Measurements from ENCODE around the gene DRD4. TPM values are rescaled to one million over a fixed set of nuclear protein-coding genes. Genes with fewer than 3 reads are reported as not detected.

DRD4 gene
- total and polyA plus RNA-seq, 10 of the 15 experiments (the other 5 are each of a cell fraction or from before 2014, with no cell fraction given) = not detected

DNA sequence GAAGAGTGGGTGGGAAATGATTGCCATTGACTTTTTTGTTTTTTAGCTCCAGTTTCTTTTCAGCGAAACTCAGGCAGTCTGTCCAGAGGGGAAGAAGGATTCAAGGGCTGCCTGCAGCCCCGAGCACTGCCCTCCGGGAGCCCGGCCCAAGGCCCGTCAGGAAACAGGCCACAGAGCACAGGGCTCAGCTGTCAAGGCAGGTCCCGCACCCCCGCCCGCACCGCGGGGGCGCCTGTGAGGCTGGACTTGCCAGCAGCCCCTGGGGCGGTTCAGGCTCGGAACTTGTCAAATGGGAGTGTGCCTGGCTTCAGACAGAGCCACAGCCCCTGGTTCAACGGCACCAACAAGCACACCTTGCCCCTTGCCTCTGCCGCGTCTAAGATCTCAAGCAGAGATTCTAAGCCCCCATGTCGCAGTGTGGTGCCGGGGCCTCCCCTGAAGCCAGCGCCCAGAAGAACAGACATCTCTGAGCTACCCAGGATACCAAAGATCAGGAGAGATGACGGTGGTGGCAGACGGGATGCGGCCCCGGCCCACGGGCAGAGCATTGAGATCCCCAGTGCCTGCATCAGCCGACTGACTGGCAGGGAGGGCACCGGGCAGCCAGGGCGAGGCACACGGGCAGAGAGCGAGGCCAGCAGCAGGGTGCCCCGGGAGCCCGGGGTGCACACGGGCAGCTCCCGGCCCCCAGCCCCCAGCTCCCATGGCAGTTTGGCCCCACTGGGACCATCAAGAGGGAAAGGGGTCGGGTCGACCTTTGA lies 29.9 kb upstream of the DRD4 start:
- Histone ChIP-seq H3K79me2 (ENCODE audit: control insufficient read depth, insufficient read depth, low read length) (no peaks in the 10 kb centered on the region; the same call in 1 of the 2 replicates), H3K27me3 (replicated peaks in 1 of 2; ENCODE audit: control insufficient read depth in 2 of 2, insufficient read depth in 2 of 2, low read length in 1 of 2) (no peaks in the 10 kb centered on the region), H2AFZ (ENCODE audit: control insufficient read depth, low read depth, low read length) (no peak overlapping the region), H3K36me3 (ENCODE audit: control insufficient read depth in 2 of 2, insufficient read depth in 2 of 2, low read length in 1 of 2) (peaks cover 16 to 66% of the 10 kb centered on the region in 2 experiments; a peak in 3 of 4 replicates), H3K4me2 (ENCODE audit: control insufficient read depth, insufficient read depth) (no peak overlapping the region), H4K20me1 (ENCODE audit: control insufficient read depth, insufficient read depth) (0 out of 2 replicates have a peak, but pooled peaks cover 1% of the 10 kb centered on the region), H3K27ac (ENCODE audit: control insufficient read depth, insufficient read depth) (no peak overlapping the region), H3K9me3 (replicated peaks; ENCODE audit: control insufficient read depth, insufficient read depth, low read length) (no peaks in the 10 kb centered on the region), H3K9ac (ENCODE audit: control insufficient read depth, insufficient read depth, low read length) (no peak overlapping the region), H3K4me1 (ENCODE audit: control insufficient read depth, insufficient read depth, low read length) (no peaks in the 10 kb centered on the region), H3K4me3 (no peak overlapping the region)
- ChIA-PET RAD21 (ENCODE audit: unreplicated experiment) (no interaction called here), CTCF (no interaction called here), SMC1A (ENCODE audit: uncharacterized antibody, unreplicated experiment) (no interaction called here), POLR2A (interaction anchor here (0.6 kb wide), 1 partner anchor 9 kb away, joined by 3 read pairs; no protein-coding TSS in a partner anchor)
- TF ChIP-seq, protein P1, sequence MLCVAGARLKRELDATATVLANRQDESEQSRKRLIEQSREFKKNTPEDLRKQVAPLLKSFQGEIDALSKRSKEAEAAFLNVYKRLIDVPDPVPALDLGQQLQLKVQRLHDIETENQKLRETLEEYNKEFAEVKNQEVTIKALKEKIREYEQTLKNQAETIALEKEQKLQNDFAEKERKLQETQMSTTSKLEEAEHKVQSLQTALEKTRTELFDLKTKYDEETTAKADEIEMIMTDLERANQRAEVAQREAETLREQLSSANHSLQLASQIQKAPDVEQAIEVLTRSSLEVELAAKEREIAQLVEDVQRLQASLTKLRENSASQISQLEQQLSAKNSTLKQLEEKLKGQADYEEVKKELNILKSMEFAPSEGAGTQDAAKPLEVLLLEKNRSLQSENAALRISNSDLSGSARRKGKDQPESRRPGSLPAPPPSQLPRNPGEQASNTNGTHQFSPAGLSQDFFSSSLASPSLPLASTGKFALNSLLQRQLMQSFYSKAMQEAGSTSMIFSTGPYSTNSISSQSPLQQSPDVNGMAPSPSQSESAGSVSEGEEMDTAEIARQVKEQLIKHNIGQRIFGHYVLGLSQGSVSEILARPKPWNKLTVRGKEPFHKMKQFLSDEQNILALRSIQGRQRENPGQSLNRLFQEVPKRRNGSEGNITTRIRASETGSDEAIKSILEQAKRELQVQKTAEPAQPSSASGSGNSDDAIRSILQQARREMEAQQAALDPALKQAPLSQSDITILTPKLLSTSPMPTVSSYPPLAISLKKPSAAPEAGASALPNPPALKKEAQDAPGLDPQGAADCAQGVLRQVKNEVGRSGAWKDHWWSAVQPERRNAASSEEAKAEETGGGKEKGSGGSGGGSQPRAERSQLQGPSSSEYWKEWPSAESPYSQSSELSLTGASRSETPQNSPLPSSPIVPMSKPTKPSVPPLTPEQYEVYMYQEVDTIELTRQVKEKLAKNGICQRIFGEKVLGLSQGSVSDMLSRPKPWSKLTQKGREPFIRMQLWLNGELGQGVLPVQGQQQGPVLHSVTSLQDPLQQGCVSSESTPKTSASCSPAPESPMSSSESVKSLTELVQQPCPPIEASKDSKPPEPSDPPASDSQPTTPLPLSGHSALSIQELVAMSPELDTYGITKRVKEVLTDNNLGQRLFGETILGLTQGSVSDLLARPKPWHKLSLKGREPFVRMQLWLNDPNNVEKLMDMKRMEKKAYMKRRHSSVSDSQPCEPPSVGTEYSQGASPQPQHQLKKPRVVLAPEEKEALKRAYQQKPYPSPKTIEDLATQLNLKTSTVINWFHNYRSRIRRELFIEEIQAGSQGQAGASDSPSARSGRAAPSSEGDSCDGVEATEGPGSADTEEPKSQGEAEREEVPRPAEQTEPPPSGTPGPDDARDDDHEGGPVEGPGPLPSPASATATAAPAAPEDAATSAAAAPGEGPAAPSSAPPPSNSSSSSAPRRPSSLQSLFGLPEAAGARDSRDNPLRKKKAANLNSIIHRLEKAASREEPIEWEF (IDR thresholded peaks at IDR 0.05; ENCODE audit: insufficient replicate concordance, low read depth, low read length) = no peak
- no TSS peak for BruUV-seq (replicated peaks)
- in situ Hi-C loops (cut with MboI) = no loop called here
- FAIRE-seq (no peak), ATAC-seq (no peak), DNase-seq (ENCODE audit: low read depth, low spot score) (no peak)
- intact Hi-C loops (cut with micrococcal nuclease; ENCODE audit: unreplicated experiment) = no loop called here
- 94% methylated on average over 35 of the region's 35 CpGs for WGBS (ENCODE audit: insufficient coverage, insufficient replicate concordance, low lambda C conversion rate, missing lambda C conversion rate)
